Stimulated activated CD8-positive, alpha-beta memory T cell treated with anti-CD3 and anti-CD28 coated beads, Interleukin-15, amount 100 ng/mL, for 24 hours (primary cell): Measurements from ENCODE around the gene MCL1.

ENCODE experiments used
- DNase-seq: peaks from one replicate; pipeline ENCODE4 v3.0.0-alpha.2; 2020; ENCODE audit warnings: low read depth

The MCL1 gene

DNA sequence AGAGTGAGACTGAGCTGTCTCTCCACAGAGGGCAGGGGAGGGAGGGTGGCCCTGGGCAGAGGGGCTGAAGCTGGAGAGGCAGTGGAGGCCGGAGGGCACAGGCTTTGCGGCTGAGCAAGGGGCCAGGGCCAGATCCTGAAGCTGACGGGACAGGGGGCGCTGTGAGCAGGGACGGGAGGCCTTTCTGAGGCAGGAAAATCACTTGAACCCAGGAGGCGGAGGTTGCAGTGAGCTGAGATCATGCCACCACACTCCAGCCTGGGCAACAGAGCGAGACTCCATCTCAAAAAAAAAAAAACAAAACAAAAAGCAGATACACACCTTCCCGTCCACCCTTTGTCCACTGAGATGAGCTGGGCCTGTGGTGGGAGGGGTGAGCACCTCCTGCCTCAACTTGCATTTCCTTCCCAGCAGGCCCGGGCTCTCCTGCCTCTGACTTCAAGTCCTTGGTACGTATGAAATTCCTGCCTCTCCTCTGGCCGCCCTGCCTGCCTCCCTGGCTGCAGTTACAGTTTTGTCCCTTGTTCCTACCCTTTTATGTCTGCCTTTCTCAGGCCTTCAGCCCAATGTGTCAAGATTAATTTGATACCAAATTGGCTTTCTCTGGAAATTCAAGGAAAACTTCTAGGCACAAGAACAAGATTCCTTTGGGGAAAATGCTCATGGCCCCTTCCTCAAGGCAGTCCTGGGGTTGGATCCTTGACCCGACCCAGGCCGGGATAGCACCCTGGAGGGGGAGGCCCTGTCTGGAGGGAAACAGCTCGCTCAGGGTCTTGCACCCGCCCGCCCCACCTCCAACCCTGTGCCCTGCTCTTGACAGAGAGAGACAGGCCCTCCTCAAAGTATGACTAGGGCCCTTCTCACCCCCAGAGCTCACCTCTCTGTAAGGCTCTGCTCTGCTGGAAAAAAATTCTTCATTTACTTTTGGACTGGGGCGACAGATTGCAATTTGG lies 41.4 kb downstream of the MCL1 start:
- no peak for DNase-seq

DNA sequence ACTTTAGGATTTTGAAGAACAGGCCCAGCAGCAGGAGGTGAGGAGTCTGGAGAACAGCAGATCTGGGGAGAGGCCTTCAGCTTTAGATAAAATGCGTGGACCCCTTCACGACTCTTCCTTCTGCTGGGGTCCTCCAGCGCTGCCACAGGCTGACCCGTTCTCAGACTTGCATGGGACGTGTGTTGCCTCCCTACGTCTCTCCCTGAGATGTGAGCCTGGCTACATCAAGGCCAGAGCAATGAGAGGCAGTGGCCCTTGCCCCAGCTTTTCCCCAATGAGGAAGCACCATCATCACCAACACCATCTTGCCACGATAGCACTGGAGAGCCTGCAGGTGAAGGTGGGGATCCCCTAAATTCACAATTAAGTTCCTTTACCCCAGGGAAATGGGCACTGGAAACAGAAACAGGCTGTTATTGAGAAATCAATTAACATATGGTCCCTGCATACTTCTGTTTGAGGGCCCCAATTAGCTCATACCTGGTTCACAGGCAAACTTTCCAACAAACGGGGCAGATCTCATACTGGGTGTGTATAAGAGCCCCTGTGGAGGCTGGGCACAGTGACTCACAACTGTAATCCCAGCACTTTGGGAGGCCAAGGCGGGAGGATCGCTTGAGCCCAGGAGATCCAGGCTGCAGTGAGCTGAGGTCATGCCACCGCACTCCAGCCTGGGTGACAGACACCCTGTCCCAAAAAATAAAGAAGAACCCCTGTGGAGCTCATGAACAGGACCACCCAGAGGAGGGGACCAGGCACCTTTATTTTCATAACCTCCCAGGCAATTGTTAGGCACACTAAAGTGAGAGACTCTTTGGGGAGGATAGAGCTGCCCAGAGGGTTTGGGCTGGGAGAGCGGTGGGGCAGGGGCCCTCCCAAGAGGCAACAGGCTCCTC lies 42.3 kb downstream of the MCL1 start:
- no peak for DNase-seq

DNA sequence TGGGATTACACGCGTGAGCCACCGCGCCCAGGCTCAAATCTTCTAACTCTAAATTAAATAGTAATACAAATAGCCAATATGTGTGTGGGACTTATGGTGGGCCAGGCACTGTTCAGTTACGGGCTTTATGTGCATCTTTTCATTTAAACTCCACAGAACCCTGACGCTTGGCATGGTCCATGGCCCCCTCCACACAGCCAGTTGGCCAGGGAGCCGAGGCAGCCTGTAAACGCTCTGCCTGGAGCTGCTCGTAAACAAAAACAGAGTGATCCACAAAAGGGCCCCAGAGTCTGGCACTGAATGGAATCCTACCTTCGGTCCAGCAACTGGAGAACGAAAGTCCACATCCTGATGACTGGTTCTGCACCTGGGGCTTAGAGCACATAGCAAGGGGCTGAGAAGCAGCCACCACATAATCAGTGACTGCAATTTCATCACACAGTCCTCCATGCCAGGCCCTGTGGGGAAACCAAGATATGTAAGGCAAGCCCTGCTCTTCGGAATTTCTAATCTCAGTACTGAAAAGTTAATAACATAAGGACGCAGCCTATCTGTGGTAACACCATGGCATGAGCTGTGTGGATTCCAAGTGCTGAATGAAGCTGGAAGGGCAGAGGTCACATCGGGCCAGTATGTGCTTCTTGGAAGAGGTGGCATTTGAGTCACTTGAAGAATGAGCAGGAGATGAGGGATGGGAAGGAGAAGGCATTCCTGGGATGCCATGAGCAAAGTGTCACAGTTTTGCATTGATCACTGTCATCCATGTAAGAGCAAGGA lies 43.7 kb downstream of the MCL1 start:
- no peak for DNase-seq

DNA sequence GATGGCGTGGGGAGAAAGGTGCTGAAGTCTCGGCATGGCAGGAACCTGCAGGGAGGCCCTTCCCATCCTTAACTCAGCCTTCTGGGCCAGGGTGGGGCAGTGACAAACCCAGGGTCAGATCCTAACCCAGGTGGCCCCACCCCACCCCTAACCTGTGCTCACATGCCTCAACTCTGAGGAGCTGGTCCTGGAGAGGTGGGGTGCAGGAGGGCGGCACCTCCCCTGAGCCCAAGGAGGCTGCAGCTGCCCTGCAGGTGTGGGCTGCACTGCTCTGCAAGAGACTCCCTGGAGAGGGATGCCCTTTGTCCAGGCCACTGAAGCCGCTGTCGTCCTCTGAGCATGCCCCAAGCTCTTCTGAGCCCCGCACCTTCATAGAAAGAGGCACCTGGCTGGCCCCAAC lies 45.4 kb downstream of the MCL1 start:
- DNase-seq: no peak

DNA sequence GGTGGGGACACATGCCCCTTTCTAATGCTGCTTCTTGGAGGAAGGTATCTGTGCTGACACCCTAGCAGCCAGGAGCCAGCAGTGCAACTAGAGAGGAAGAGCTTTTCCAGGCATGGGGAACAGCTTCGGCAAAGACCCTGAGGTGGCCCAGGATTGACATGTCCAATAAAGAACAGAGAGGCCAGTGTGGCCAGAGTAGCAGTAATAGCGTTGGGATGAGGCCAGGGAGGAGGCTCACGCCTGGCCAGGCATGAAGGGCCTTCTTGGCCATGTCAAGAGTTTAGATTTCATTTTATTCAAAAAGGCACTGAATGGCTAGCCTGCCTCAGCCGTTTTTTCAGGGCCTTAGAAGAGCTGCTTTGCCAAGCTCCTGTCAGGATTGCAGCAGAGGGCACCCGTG lies 46.5 kb downstream of the MCL1 start:
- no peak for DNase-seq

DNA sequence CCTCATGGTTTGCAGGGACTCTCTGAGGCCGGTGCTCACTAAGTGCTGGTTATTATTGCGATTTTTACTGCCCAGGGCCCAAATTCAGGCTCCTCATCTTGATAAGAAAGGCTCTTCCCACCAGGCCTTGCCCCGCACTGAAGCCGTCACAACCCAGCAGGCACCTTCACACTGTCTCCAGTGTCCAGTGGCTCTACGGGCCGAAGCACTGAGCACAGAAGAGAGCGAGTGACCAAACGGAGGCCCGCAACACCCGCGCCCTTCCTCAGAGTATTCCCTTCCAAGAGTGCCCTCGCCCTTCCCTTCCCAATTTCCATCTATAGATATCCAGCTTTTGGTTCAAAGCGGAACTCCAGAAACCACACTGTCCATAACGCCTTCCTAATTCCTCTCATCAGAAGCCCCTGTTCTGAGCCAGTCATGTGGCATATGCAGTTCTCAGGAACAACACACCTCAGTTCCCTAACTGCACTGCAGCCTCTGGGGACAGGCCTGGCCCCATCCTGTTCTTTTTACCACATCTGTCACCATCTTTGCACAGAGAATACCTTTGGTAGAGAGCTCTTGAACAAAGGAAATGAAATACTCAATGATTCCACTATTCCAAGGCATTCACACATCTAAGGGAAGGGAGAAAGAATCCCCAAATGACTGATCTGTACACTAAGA lies 48.8 kb downstream of the MCL1 start:
- no peak for DNase-seq

DNA sequence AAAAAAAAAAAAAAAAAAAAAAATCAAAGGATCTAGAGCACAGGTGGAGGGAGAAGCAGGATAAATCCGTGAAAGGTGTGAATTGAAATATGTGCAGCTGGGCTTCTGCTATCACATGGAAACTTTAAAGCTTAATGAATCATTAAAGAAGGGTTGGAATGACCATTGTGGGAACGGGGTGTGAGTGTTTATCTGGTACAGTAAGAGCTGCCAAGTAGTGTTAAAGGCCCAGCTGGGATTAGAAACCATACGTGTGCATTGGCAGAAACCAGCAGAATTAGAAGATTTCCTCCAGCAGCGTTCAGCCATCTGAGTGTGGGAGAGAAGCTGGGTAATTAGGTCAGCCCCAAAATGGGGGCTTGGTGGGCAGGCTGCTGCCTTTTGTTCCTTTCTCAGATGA lies 50.4 kb downstream of the MCL1 start:
- no peak for DNase-seq

DNA sequence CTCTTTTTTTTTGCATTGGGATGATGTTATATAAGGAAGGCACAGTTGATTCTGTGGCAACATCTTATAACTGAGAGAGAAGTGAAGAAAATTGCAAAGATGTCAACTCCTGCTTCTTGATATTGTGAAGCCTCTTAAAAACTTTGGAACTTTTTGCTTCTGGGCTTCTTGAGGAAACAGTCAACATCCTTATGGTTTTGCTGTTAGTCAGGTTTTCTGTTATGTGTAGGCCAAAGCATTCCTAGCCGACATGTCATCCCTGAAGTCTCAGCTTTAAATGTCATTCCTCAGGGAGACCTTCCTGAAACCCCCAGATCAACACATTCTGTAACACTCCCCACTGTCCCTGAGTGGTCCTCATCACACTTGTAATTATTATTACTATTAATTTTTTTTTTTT lies 51.2 kb downstream of the MCL1 start:
- no peak for DNase-seq

DNA sequence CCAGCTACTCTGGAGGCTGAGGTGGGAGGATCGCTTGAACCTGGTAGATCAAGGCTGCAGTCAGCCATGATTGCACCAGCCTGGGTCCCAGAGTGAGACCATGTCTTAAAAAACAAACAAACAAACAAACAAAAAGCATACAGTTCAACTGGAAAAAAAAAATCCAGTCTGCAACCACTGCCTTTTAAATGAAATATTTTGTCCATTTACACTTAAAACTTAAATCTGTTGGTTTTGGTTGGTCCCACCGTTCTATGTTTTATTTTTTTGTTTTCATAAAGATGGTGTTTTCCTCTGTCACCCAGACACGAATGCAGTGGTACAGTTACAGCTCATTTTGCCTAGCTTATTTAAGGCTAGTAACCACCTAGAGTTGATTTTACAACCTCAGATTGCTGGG lies 54.1 kb downstream of the MCL1 start:
- no peak for DNase-seq
